M059J (cell line): ENCODE measurements around the gene OSCP1. TPM values are rescaled to one million over a fixed set of nuclear protein-coding genes. Genes with fewer than 3 reads are reported as not detected.

Experiments
- DNase-seq: peaks from one replicate; pipeline ENCODE4 v3.0.0-alpha.2; 2012; ENCODE audit warnings: low read depth
- total RNA-seq: library from RNA; depleted of rRNA; stranded (reverse); fragments of >200 nt; shearing (Covaris generic); gene quantifications from 2 replicates; pipeline ENCODE4 v1.2.3, GENCODE V29; 2014; rRNA removed

OSCP1 gene
- total RNA-seq, 1 experiment from 2014 or later = 9.0 TPM

DNA sequence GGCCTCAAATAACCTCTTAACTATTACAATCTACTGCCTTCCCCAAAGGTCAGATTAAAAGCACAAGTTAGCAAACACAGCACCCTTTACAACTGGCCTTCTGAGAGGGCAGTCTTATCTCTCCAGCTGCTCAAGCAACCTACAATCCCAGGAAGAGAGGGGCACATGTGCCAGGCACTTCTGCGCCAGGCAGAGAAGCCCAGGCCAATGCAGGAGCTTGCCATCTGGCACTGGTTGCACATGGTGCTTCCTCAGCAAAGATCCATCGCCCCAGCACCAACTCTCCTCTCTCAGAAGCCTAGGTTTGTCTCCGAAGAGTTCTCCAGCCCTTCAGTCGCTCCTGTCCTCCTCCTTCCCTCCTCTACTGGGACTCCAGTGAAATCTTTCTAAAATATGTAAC is 67.0 kb downstream of the OSCP1 start:
- DNase-seq = no peak

DNA sequence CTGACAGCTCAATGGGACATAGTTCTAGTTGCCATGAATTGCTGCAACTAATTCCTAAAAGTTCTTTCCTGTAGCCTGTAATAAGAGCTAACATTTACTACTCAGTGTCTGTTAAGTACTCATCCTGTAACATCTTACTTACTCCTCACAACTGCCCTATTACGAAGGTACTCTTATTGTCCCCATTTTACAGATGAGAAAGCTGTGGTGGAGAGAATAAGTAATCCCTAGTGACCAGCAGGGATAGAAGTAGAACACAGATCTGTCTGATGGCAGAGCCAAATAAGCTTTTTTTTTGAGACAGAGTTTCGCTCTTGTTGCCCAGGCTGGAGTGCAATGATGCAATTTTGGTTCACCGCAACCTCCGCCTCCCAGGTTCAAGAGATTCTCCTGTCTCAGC is 67.6 kb downstream of the OSCP1 start:
- no peak for DNase-seq

- DNase-seq = no peak
Measured at GRCh38 chr1:36382231-36382630, 68.0 kb downstream of the OSCP1 start.

DNA sequence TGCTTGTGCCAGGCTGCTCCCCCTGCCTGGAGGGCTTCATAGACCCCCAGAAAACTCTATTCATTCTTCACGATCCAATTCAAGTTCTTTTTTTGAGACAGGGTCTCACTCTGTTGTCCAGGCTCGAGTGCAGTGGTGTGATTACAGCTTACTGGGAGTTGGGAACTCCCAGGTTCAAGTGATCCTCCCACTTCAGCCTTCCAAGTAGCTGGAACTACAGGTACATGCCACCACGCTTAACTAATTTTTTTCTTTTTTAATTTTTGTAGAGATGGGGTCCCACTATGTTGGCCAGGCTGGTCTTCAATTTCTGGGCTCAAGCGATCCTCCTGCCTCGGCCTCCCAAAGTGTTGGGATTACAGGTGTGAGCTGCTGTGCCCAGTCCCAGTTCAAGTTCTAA is 68.8 kb downstream of the OSCP1 start:
- no peak for DNase-seq

- DNase-seq = no peak
Measured at GRCh38 chr1:36380782-36381181, 69.5 kb downstream of the OSCP1 start.

- no peak for DNase-seq
Measured at GRCh38 chr1:36380143-36380619, 70.1 kb downstream of the OSCP1 start.

GRCh38 chr1:36377791-36378492 is 72.3 kb downstream of the OSCP1 start:
- DNase-seq = no peak

GRCh38 chr1:36372617-36373016 is 77.6 kb downstream of the OSCP1 start:
- DNase-seq = peak; percentile 24

DNA sequence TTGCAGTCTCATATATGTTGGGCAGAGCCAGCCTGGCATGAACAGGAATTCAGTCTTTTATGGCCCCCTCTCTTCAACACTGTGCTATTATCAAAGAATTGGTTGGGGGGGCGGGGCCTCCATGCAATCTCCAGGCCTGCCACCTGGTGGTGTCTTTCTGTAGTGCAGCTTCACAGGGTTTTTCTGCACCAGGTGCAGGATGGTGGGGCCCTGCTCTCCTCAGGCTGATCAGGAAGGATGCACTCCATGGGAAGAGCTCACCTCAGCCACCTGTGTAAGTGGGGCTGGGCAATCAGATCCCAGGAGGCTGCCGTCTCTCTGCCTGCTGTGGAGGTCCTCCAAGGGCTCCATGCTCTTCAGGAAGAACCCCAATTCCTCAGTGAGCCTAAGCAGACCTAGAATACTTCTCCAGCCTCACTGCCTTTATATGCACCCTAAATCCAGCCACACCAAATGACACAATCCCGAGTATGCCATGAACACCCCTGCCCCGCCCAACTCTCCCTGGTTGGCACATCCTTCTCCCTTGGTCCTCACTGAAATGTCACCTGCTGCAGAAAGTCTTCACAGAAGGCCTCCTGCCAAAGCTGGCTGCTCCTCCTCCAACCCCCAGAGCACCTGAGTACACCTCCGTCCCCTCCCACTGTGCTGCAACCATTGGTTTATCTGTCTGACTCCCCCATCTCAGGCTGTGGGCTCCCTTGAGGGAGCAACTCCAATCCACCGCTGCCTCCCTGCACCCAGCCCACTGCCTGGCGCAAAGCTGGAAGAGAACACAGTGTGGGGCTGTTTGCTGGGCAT is 81.0 kb downstream of the OSCP1 start:
- peak; percentile 66 for DNase-seq

Other genes starting within 250 kb of the OSCP1 start
- gene THRAP3, start 226.0 kb downstream of the OSCP1 start, total RNA-seq = 67.3 and 67.4 TPM in 2 replicates
- gene SH3D21, start 144.1 kb downstream of the OSCP1 start, total RNA-seq = 0.25 TPM in 1 of 2 replicates, not detected in the other
- 35.8 and 44.5 TPM in 2 replicates for gene EVA1B, start 126.8 kb downstream of the OSCP1 start, total RNA-seq
- gene STK40, start 64.5 kb downstream of the OSCP1 start, total RNA-seq = 13.2 and 21.4 TPM in 2 replicates
- 6.8 and 7.6 TPM in 2 replicates for gene LSM10, start 52.5 kb downstream of the OSCP1 start, total RNA-seq
- 96.0 and 132 TPM in 2 replicates for gene MRPS15, start 13.9 kb upstream of the OSCP1 start, total RNA-seq
- gene CSF3R, start 32.5 kb upstream of the OSCP1 start, total RNA-seq = not detected in 2 replicates